K562 (cell line): ENCODE results near the gene BDKRB2. TPM values are rescaled to one million over a fixed set of nuclear protein-coding genes. Genes with fewer than 3 reads are reported as not detected.

ENCODE experiments used
- ATF7 ChIP-seq: fragments of 450-650 bp; IDR thresholded peaks from 2 replicates; pipeline ENCODE4 v1.7.1; 2014; ENCODE audit warnings: mild to moderate bottlenecking, moderate library complexity
- BACH1 ChIP-seq: fragments of 200-800 bp; sonication (Bioruptor generic); IDR thresholded peaks from 2 replicates; pipeline ENCODE4 v1.6.1; 2016; ENCODE audit warnings: missing genetic modification characterization, missing compliant biosample characterization
- C11orf30 ChIP-seq: fragments of 450-650 bp; IDR thresholded peaks from 2 replicates; pipeline ENCODE4 v1.6.1; 2016; ENCODE audit warnings: low read depth, mild to moderate bottlenecking
- CBFA2T3 ChIP-seq: fragments of 450-650 bp; IDR thresholded peaks from 2 replicates; pipeline ENCODE4 v1.6.1; 2017
- CEBPB ChIP-seq: fragments of 450-650 bp; IDR thresholded peaks from 2 replicates; pipeline ENCODE4 v1.6.1; 2016; ENCODE audit warnings: missing genetic modification characterization, missing compliant biosample characterization
- CREM ChIP-seq: IDR thresholded peaks from 2 replicates; pipeline ENCODE4 v1.6.1; 2014; ENCODE audit warnings: antibody characterized with exemption, low read depth
- CTCF ChIP-seq, 3 experiments: IDR thresholded peaks in 2 of 3; conservative IDR thresholded peaks in 1 of 3; 2 replicates each; pipeline ENCODE4 v1.5.1; 2011 to 2012; ENCODE audit warnings: low read length in 3 of 3, mild to moderate bottlenecking in 3 of 3, control low read depth in 2 of 3, improper control_type of control experiment in 1 of 3, inconsistent platforms in 1 of 3, low read depth in 1 of 3, mixed read lengths in 1 of 3, moderate library complexity in 1 of 3; ENCODE audit not compliant: insufficient read depth in 2 of 3
- EP300 ChIP-seq: IDR thresholded peaks from 2 replicates; pipeline ENCODE4 v1.6.1; 2012; ENCODE audit warnings: low read length, improper control_type of control experiment
- FOSL1 ChIP-seq: fragments of 200-800 bp; sonication (Bioruptor generic); conservative IDR thresholded peaks from 2 replicates; pipeline ENCODE4 v1.6.1; 2016; ENCODE audit warnings: missing genetic modification characterization, missing compliant biosample characterization
- HLTF ChIP-seq: fragments of 450-650 bp; IDR thresholded peaks from 2 replicates; pipeline ENCODE4 v1.6.1; 2016
- JUND ChIP-seq, 2 experiments: IDR thresholded peaks; 2 replicates in 1 of 2; 3 replicates in 1 of 2; pipeline ENCODE4 v1.6.1; 2011; ENCODE audit warnings: borderline replicate concordance in 2 of 2, low read depth in 2 of 2, low read length in 2 of 2, improper control_type of control experiment in 1 of 2, missing biosample characterization in 1 of 2, missing genetic modification characterization in 1 of 2, missing genetic modification reagents in 1 of 2
- L3MBTL2 ChIP-seq: fragments of 450-650 bp; IDR thresholded peaks from 2 replicates; pipeline ENCODE4 v1.6.1; 2016; ENCODE audit warnings: mild to moderate bottlenecking, moderate library complexity
- MAFF ChIP-seq: IDR thresholded peaks from 2 replicates; pipeline ENCODE4 v1.6.1; 2012; ENCODE audit warnings: low read length, improper control_type of control experiment
- MYC ChIP-seq, 2 experiments: fragments of 250-450 bp in 1 of 2; sonication (Bioruptor Pico) in 1 of 2; IDR thresholded peaks; 2 replicates each; pipeline versions ENCODE4 v1.5.1 to v1.6.1; 2012 to 2021; ENCODE audit warnings: low read depth in 2 of 2, borderline replicate concordance in 1 of 2, improper control_type of control experiment in 1 of 2, low read length in 1 of 2, mild to moderate bottlenecking in 1 of 2, moderate library complexity in 1 of 2
- NFE2L1 ChIP-seq: fragments of 450-650 bp; IDR thresholded peaks from 2 replicates; pipeline ENCODE4 v1.6.1; 2016; ENCODE audit warnings: missing genetic modification characterization, low read depth, mild to moderate bottlenecking, missing compliant biosample characterization, moderate library complexity, borderline replicate concordance
- PCBP2 ChIP-seq: fragments of 200-400 bp; formaldehyde crosslinking; IDR thresholded peaks from 2 replicates; pipeline ENCODE4 v1.6.1; 2018; ENCODE audit warnings: low read length, low read depth, mild to moderate bottlenecking, moderate library complexity; ENCODE audit not compliant: poor library complexity, severe bottlenecking
- PHF8 ChIP-seq: fragments of 200-600 bp; sonication (generic); IDR thresholded peaks from 2 replicates; pipeline ENCODE4 v1.6.1; 2012; ENCODE audit warnings: mixed run types, mild to moderate bottlenecking, inconsistent platforms, low read length, moderate library complexity, borderline replicate concordance
- RAD51 ChIP-seq: fragments of 450-650 bp; IDR thresholded peaks from 2 replicates; pipeline ENCODE4 v1.7.1; 2016; ENCODE audit warnings: low read depth, mild to moderate bottlenecking, borderline replicate concordance
- RBBP5 ChIP-seq: fragments of 200-600 bp; sonication (generic); IDR thresholded peaks from 2 replicates; pipeline ENCODE4 v1.6.1; 2012; ENCODE audit warnings: borderline replicate concordance, mild to moderate bottlenecking, low read length, control low read depth, inconsistent platforms; ENCODE audit not compliant: insufficient read depth, poor library complexity, severe bottlenecking
- RCOR1 ChIP-seq, 2 experiments: IDR thresholded peaks; 2 replicates each; pipeline ENCODE4 v1.6.1; 2012; ENCODE audit warnings: low read depth in 2 of 2, low read length in 2 of 2, borderline replicate concordance in 1 of 2, improper control_type of control experiment in 1 of 2
- SIN3A ChIP-seq, 2 experiments: fragments of 150-350 bp in 1 of 2; IDR thresholded peaks; 2 replicates each; pipeline ENCODE4 v1.6.1; 2011 to 2016; ENCODE audit warnings: borderline replicate concordance in 2 of 2, low read depth in 2 of 2, low read length in 2 of 2, mild to moderate bottlenecking in 2 of 2, moderate library complexity in 2 of 2; ENCODE audit not compliant: control insufficient read depth in 1 of 2
- SPI1 ChIP-seq: IDR thresholded peaks from 2 replicates; pipeline ENCODE4 v1.6.1; 2011; ENCODE audit warnings: low read depth, low read length, control low read depth, borderline replicate concordance
- TSC22D4 ChIP-seq: fragments of 450-650 bp; IDR thresholded peaks from 2 replicates; pipeline ENCODE4 v1.6.1; 2016; ENCODE audit warnings: missing genetic modification characterization, missing biosample characterization, control low read depth
- USF1 ChIP-seq: sonication (generic); formaldehyde crosslinking; IDR thresholded peaks from 2 replicates; pipeline ENCODE4 v1.9.0; 2022; ENCODE audit warnings: mild to moderate bottlenecking, missing genetic modification reagents
- ZNF316 ChIP-seq: fragments of 450-650 bp; IDR thresholded peaks from 2 replicates; pipeline ENCODE4 v1.6.1; 2016
- ZNF445 ChIP-seq: fragments of 250-450 bp; sonication (Bioruptor Pico); IDR thresholded peaks from 2 replicates; pipeline ENCODE4 v1.4.0; 2020; ENCODE audit warnings: low read depth, mild to moderate bottlenecking, moderate library complexity
- ZNF644 ChIP-seq: fragments of 200-800 bp; sonication (Bioruptor generic); IDR thresholded peaks from 2 replicates; pipeline ENCODE4 v1.6.1; 2016; ENCODE audit warnings: low read depth, missing genetic modification characterization, missing compliant biosample characterization
- polyA plus RNA-seq, 8 experiments: library from polyadenylated mRNA; depleted of rRNA in 4 of 8; stranded (reverse) in 5 of 8; unstranded in 3 of 8; fragments of >200 nt; fragmentation: Nextera tagmentation in 2 of 8; fragmentation: Illumina TruSeq in 1 of 8; extraction: Ambion mirVana in 2 of 8; extraction: Trizol in 1 of 8; gene quantifications; 2 replicates each; pipeline versions ENCODE4 v1.2.1 to v1.2.3, GENCODE V29; 2011 to 2014; ENCODE audit warnings: inconsistent platforms in 1 of 8, missing spikeins in 1 of 8
- total RNA-seq, 7 experiments: library from RNA; depleted of rRNA in 6 of 7; stranded (reverse); fragments of >200 nt in 6 of 7; fragmentation: Illumina TruSeq in 2 of 7; extraction: Trizol in 2 of 7; gene quantifications; 2 replicates each; pipeline versions ENCODE4 v1.2.1 to v1.2.3, GENCODE V29; 2011 to 2021; ENCODE audit warnings: low replicate concordance in 1 of 7

The BDKRB2 gene
- total and polyA plus RNA-seq, 9 of the 15 experiments (the other 6 are each of a cell fraction or from before 2014, with no cell fraction given) = 0.02 TPM; not detected in 8

GRCh38 chr14:96249029-96249428 lies 44.4 kb downstream of the BDKRB2 start (continued):
- TF ChIP-seq MYC (IDR thresholded peaks at IDR 0.05; ENCODE audit: low read depth, low read length) = 0 out of 2 replicates have a peak, but pooled peaks have one; percentile 17
- TF ChIP-seq MYC (CRISPR knock-in tag; IDR thresholded peaks at IDR 0.05; ENCODE audit: borderline replicate concordance, low read depth) = no peak
- TF ChIP-seq RBBP5 = no peak
- peak; percentile 78 for TF ChIP-seq BACH1 (tag)
- TF ChIP-seq CBFA2T3 = no peak
- no peak for TF ChIP-seq CTCF (IDR thresholded peaks at IDR 0.05 in 2 of 3, conservative IDR thresholded peaks at IDR 0.05 in 1 of 3; ENCODE audit: insufficient read depth in 2 of 3, low read depth in 1 of 3, low read length in 3 of 3)
- TF ChIP-seq PHF8 = no peak
- TF ChIP-seq L3MBTL2 = peak; percentile 58
- TF ChIP-seq C11orf30 = peak; percentile 66; the same call in 1 of the 2 replicates
- no peak for TF ChIP-seq RAD51
- peak; percentile 58; the same call in 1 of the 2 replicates for TF ChIP-seq JUND (IDR thresholded peaks at IDR 0.05; ENCODE audit: borderline replicate concordance, low read depth, low read length)
- TF ChIP-seq JUND (tag; IDR thresholded peaks at IDR 0.05; ENCODE audit: borderline replicate concordance, low read depth, low read length) = peak; percentile 29; the same call in 1 of the 3 replicates
- no peak for TF ChIP-seq CREM
- no peak for TF ChIP-seq SIN3A (IDR thresholded peaks at IDR 0.05; ENCODE audit: borderline replicate concordance in 2 of 2, control insufficient read depth in 1 of 2, low read depth in 2 of 2, low read length in 2 of 2)
- no peak for TF ChIP-seq TSC22D4 (tag)
- no peak for TF ChIP-seq USF1 (CRISPR knock-in tag)
- TF ChIP-seq EP300 = peak; percentile 30; the same call in 1 of the 2 replicates
- peak; percentile 39; the same call in 1 of the 2 replicates for TF ChIP-seq ATF7
- no peak for TF ChIP-seq ZNF644 (tag)
- TF ChIP-seq MAFF = peak; percentile 18; the same call in 1 of the 2 replicates
- no peak for TF ChIP-seq HLTF
- TF ChIP-seq FOSL1 = peak; percentile 34; the same call in 1 of the 2 replicates
- no peak for TF ChIP-seq SPI1
- peak; percentile 50 for TF ChIP-seq ZNF316
- TF ChIP-seq ZNF445 (CRISPR knock-in tag) = no peak
- 0 out of 2 replicates have a peak, but pooled peaks have one; percentile 27 for TF ChIP-seq NFE2L1 (tag)
- no peak for TF ChIP-seq PCBP2
- TF ChIP-seq RCOR1 (IDR thresholded peaks at IDR 0.05; ENCODE audit: borderline replicate concordance in 1 of 2, low read depth in 2 of 2, low read length in 2 of 2) = 0 out of 4 replicates have a peak, but pooled peaks of 1 of the 2 experiments have one; percentile 8
- peak; percentile 91 for TF ChIP-seq CEBPB
